Right cardiac atrium (tissue), 5 donors: ENCODE results near the gene TEKT2. TPM values are rescaled to one million over a fixed set of nuclear protein-coding genes. Genes with fewer than 3 reads are reported as not detected.
A peak's percentile ranks its signal among the peaks of the same experiment; 100 is the strongest.

Source experiments
- ATAC-seq, 2 donors: fragments of 200-7000 bp; cut with Tn5 transposase; one replicate each; pipeline versions ENCODE4 v1.8.0 to v1.9.1; 2020; ENCODE audit warnings: moderate library complexity in 2 of 2, mild to moderate bottlenecking in 1 of 2
- DNase-seq, 3 donors: peaks; one replicate each; pipeline ENCODE4 v3.0.0-alpha.2; 2020
- H3K27ac ChIP-seq: one replicate; pipeline ENCODE4 v1.5.1; 2013; ENCODE audit warnings: mild to moderate bottlenecking, low read length, control low read depth, moderate library complexity
- H3K27me3 ChIP-seq: one replicate; pipeline ENCODE4 v1.6.1; 2013; ENCODE audit not compliant: control insufficient read depth, insufficient read depth
- H3K4me1 ChIP-seq: one replicate; pipeline ENCODE4 v1.6.1; 2013; ENCODE audit warnings: low read length; ENCODE audit not compliant: control insufficient read depth, insufficient read depth
- H3K4me3 ChIP-seq: one replicate; pipeline ENCODE4 v1.5.1; 2013; ENCODE audit warnings: low read length, control low read depth
- H3K9me3 ChIP-seq: one replicate; pipeline ENCODE4 v1.6.1; 2013; ENCODE audit warnings: low read length; ENCODE audit not compliant: control insufficient read depth
- WGBS: extraction: QIAGEN DNeasy Blood & Tissue Kit; methylation state at CpG from one replicate; pipeline ENCODE4 v1.1.7; 2013; 5-methylcytosine and 5-hydroxymethylcytosine counted together
- intact Hi-C, 4 donors: fragments of 100-400 bp; cut with DNase I; formaldehyde crosslinking; loops; one replicate each; pipeline versions ENCODE4 v1.11.0 to v1.14.0; 2022 to 2023
- polyA plus RNA-seq: library from polyadenylated mRNA; stranded (reverse); fragments of 200-250 nt; gene quantifications from one replicate; pipeline ENCODE4 v1.2.3, GENCODE V29; 2013
- total RNA-seq, 4 donors: library from RNA; stranded (reverse); fragmentation: NEBNext Ultra II Directional; extraction: Animal tissue kit (Norgen Biotek cat#: 25700); gene quantifications; one replicate each; pipeline ENCODE4 v1.2.1, GENCODE V29; 2021
- donor health status: healthy with polysubstance abuse.
- donor health status: DM: no; HTN: yes; CAD: no.
- donor health status: DM: no; HTN: no; CAD: no.
- donor health status: DM: no; HTN: yes; CAD: no; lungs with severe emphysema.
- donor health status: DM: yes; HTN: yes; CAD: no.

Gene TEKT2
- total and polyA plus RNA-seq, 5 donors: 0.14 to 0.35 (median 0.23) TPM; not detected in 2

GRCh38 chr1:36133484-36133883 lies 49.6 kb downstream of the TEKT2 start:
- Histone ChIP-seq H3K27ac (no peak overlapping the region), H3K9me3 (no peaks in the 10 kb centered on the region), H3K27me3 (no peaks in the 10 kb centered on the region), H3K4me3 (no peak overlapping the region), H3K4me1 (peaks cover 7% of the 10 kb centered on the region)
- DNase-seq: peak in 2 of 3 donors; percentile 61 to 66
- intact Hi-C loops: no loop called here
- 63% methylated on average over 3 of the region's 3 CpGs for WGBS
- peak; percentile 40 to 55 for ATAC-seq

- WGBS: 63% methylated on average over 6 of the region's 6 CpGs
- Histone ChIP-seq H3K4me3 (no peak overlapping the region), H3K27ac (no peak overlapping the region), H3K4me1 (peaks cover 7% of the 10 kb centered on the region), H3K27me3 (no peaks in the 10 kb centered on the region), H3K9me3 (no peaks in the 10 kb centered on the region)
- intact Hi-C loops: loop anchor here in 2 of 4 donors (2.0 kb wide), 2 partner anchors 35 to 37 kb away; no protein-coding TSS in a partner anchor
- ATAC-seq (no peak), DNase-seq (no peak)
These were observed 50.1 kb downstream of the TEKT2 start for GRCh38 chr1:36134031-36134430.

- no peaks in the 10 kb centered on the region for H3K27me3 ChIP-seq
- peaks cover 7% of the 10 kb centered on the region for H3K4me1 ChIP-seq
- ATAC-seq: peak; percentile 62 to 73
- 58% methylated on average over 7 of the region's 7 CpGs for WGBS
- peak; percentile 58 to 81 (median 74) for DNase-seq
- peak overlapping the region; percentile 63 for H3K27ac ChIP-seq
- no peak overlapping the region for H3K4me3 ChIP-seq
- intact Hi-C loops: loop anchor here in 3 of 4 donors (2.0 to 5.0 kb wide), 3 partner anchors 32 to 38 kb away; no protein-coding TSS in a partner anchor
- H3K9me3 ChIP-seq: no peaks in the 10 kb centered on the region
These were observed 50.8 kb downstream of the TEKT2 start for GRCh38 chr1:36134505-36135329.

GRCh38 chr1:36135330-36135667 lies 51.4 kb downstream of the TEKT2 start:
- ATAC-seq (peak in 1 of 2 donors; percentile 10), DNase-seq (peak in 2 of 3 donors; percentile 2 to 12)
- intact Hi-C loops: loop anchor here in 3 of 4 donors (2.0 to 5.0 kb wide), 3 partner anchors 33 to 38 kb away; no protein-coding TSS in a partner anchor
- Histone ChIP-seq H3K27me3 (no peaks in the 10 kb centered on the region), H3K9me3 (no peaks in the 10 kb centered on the region), H3K27ac (no peak overlapping the region), H3K4me1 (peaks cover 8% of the 10 kb centered on the region), H3K4me3 (no peak overlapping the region)
- 46% methylated on average over 6 of the region's 6 CpGs for WGBS

GRCh38 chr1:36135796-36136195 lies 51.9 kb downstream of the TEKT2 start:
- H3K27me3 ChIP-seq: no peaks in the 10 kb centered on the region
- DNase-seq (peak in 1 of 3 donors; percentile 4), ATAC-seq (no peak)
- intact Hi-C loops: loop anchor here in 3 of 4 donors (2.0 to 5.0 kb wide), 3 partner anchors 33 to 39 kb away; no protein-coding TSS in a partner anchor
- H3K4me1 ChIP-seq: peaks cover 8% of the 10 kb centered on the region
- H3K4me3 ChIP-seq: no peak overlapping the region
- H3K27ac ChIP-seq: peak overlapping the region; percentile 69
- H3K9me3 ChIP-seq: no peaks in the 10 kb centered on the region

GRCh38 chr1:36136535-36136934 lies 52.6 kb downstream of the TEKT2 start:
- H3K27me3 ChIP-seq: no peaks in the 10 kb centered on the region
- peak overlapping the region; percentile 82 for H3K27ac ChIP-seq
- H3K4me3 ChIP-seq: no peak overlapping the region
- WGBS: 36% methylated on average over 1 of the region's 1 CpG
- ATAC-seq (peak; percentile 66 to 78), DNase-seq (peak; percentile 48 to 66 (median 62))
- no peaks in the 10 kb centered on the region for H3K9me3 ChIP-seq
- peaks cover 8% of the 10 kb centered on the region for H3K4me1 ChIP-seq
- intact Hi-C loops: loop anchor here in 1 of 4 donors (5.0 kb wide), 1 partner anchor 34 kb away; no protein-coding TSS in a partner anchor

GRCh38 chr1:36137226-36137625 lies 53.3 kb downstream of the TEKT2 start:
- intact Hi-C loops: loop anchor here in 1 of 4 donors (5.0 kb wide), 1 partner anchor 35 kb away; no protein-coding TSS in a partner anchor
- no peak for ATAC-seq
- peak in 1 of 3 donors; percentile 19 for DNase-seq
- no peak overlapping the region for H3K4me3 ChIP-seq
- peaks cover 10% of the 10 kb centered on the region for H3K4me1 ChIP-seq
- no peaks in the 10 kb centered on the region for H3K27me3 ChIP-seq
- H3K27ac ChIP-seq: peak overlapping the region; percentile 50
- H3K9me3 ChIP-seq: no peaks in the 10 kb centered on the region
- WGBS: 72% methylated on average over 5 of the region's 5 CpGs

- ATAC-seq (no peak), DNase-seq (peak in 1 of 3 donors; percentile 16)
- no peak overlapping the region for H3K4me3 ChIP-seq
- no peak overlapping the region for H3K27ac ChIP-seq
- peaks cover 13% of the 10 kb centered on the region for H3K4me1 ChIP-seq
- no peaks in the 10 kb centered on the region for H3K9me3 ChIP-seq
- H3K27me3 ChIP-seq: no peaks in the 10 kb centered on the region
- intact Hi-C loops: loop anchor here in 1 of 4 donors (5.0 kb wide), 1 partner anchor 35 kb away; no protein-coding TSS in a partner anchor
- 75% methylated on average over 3 of the region's 3 CpGs for WGBS
These were observed 53.9 kb downstream of the TEKT2 start for GRCh38 chr1:36137776-36138175.

Other genes starting within 250 kb of the TEKT2 start
- 10 to 100 TPM; 26.9 to 35.4 (median 29.8) TPM for gene AGO1, start 200.9 kb upstream of the TEKT2 start, total RNA-seq
- 4.9 TPM for gene AGO1, start 200.9 kb upstream of the TEKT2 start, polyA plus RNA-seq
- gene AGO3, start 153.0 kb upstream of the TEKT2 start, total RNA-seq: 10 to 100 TPM; 17.7 to 24.1 (median 20.2) TPM
- 3.8 TPM for gene AGO3, start 153.0 kb upstream of the TEKT2 start, polyA plus RNA-seq
- 10 to 100 TPM; 12.3 to 17.1 (median 13.0) TPM for gene ADPRS, start 4.8 kb downstream of the TEKT2 start, total RNA-seq
- gene ADPRS, start 4.8 kb downstream of the TEKT2 start, polyA plus RNA-seq: 19.5 TPM
- gene COL8A2, start 41.1 kb downstream of the TEKT2 start, total RNA-seq: 1 to 10 TPM; 2.7 to 4.1 (median 3.3) TPM
- gene COL8A2, start 41.1 kb downstream of the TEKT2 start, polyA plus RNA-seq: 2.4 TPM
- 10 to 100 TPM; 58.5 to 67.2 (median 64.0) TPM for gene TRAPPC3, start 65.4 kb downstream of the TEKT2 start, total RNA-seq
- 73.6 TPM for gene TRAPPC3, start 65.4 kb downstream of the TEKT2 start, polyA plus RNA-seq
- 100 to 1,000 TPM; 285 to 403 (median 374) TPM for gene MAP7D1, start 72.1 kb downstream of the TEKT2 start, total RNA-seq
- gene MAP7D1, start 72.1 kb downstream of the TEKT2 start, polyA plus RNA-seq: 330 TPM
- 10 to 100 TPM; 66.3 to 85.5 (median 77.3) TPM for gene THRAP3, start 140.3 kb downstream of the TEKT2 start, total RNA-seq
- 32.6 TPM for gene THRAP3, start 140.3 kb downstream of the TEKT2 start, polyA plus RNA-seq
- gene SH3D21, start 222.3 kb downstream of the TEKT2 start, total RNA-seq: 1 to 10 TPM; 2.5 to 4.7 (median 4.2) TPM
- gene SH3D21, start 222.3 kb downstream of the TEKT2 start, polyA plus RNA-seq: 3.5 TPM
- 10 to 100 TPM; 11.5 to 14.0 (median 13.1) TPM for gene EVA1B, start 239.6 kb downstream of the TEKT2 start, total RNA-seq
- gene EVA1B, start 239.6 kb downstream of the TEKT2 start, polyA plus RNA-seq: 17.4 TPM